DMS 273 (cell line): ENCODE results near the gene MAN2B2.
"Not testable (repeated sequence)": the region's sequence is repeated elsewhere in the genome, so short reads cannot be mapped to it uniquely, and the experiment has no call there.

Experiments
- DNase-seq: peaks from one replicate; lab custom pipeline; 2025; ENCODE audit not compliant: unreplicated experiment; lab: John Stamatoyannopoulos, UW

MAN2B2 gene

GRCh38 chr4:6639137-6639680 lies 64.2 kb downstream of the MAN2B2 start:
- DNase-seq, result no peak

- peak; percentile 96 for DNase-seq
Measured at GRCh38 chr4:6640292-6641163, 65.5 kb downstream of the MAN2B2 start, which contains the start of gene MRFAP1. Gene MRFAP1, plus strand, starts transcription at chr4:6640685. Its CDS starts 178 bp downstream, at chr4:6640863.

GRCh38 chr4:6641164-6641970 lies 66.4 kb downstream of the MAN2B2 start:
- peak; percentile 60 for DNase-seq

- no peak for DNase-seq
Measured at GRCh38 chr4:6641971-6642320, 67.0 kb downstream of the MAN2B2 start.

GRCh38 chr4:6643141-6643847 lies 68.3 kb downstream of the MAN2B2 start:
- no peak for DNase-seq

GRCh38 chr4:6644792-6645530 lies 70.0 kb downstream of the MAN2B2 start:
- peak; percentile 31 for DNase-seq

GRCh38 chr4:6647169-6647568 lies 72.2 kb downstream of the MAN2B2 start:
- no peak for DNase-seq

GRCh38 chr4:6647582-6648230 lies 72.7 kb downstream of the MAN2B2 start:
- no peak for DNase-seq

- no peak for DNase-seq
Measured at GRCh38 chr4:6649216-6649615, 74.2 kb downstream of the MAN2B2 start.

GRCh38 chr4:6654211-6654610 lies 79.2 kb downstream of the MAN2B2 start:
- DNase-seq, result not testable (repeated sequence)

- not testable (repeated sequence) for DNase-seq
Measured at GRCh38 chr4:6655291-6655690, 80.3 kb downstream of the MAN2B2 start.

- DNase-seq, result no peak
Measured at GRCh38 chr4:6655924-6656323, 80.9 kb downstream of the MAN2B2 start.

GRCh38 chr4:6657242-6658208 lies 82.5 kb downstream of the MAN2B2 start:
- DNase-seq, result no peak

- no peak for DNase-seq
Measured at GRCh38 chr4:6658209-6658595, 83.2 kb downstream of the MAN2B2 start.

- DNase-seq, result no peak
Measured at GRCh38 chr4:6658597-6659075, 83.6 kb downstream of the MAN2B2 start.

- no peak for DNase-seq
Measured at GRCh38 chr4:6659897-6660296, 84.9 kb downstream of the MAN2B2 start.

- DNase-seq, result no peak
Measured at GRCh38 chr4:6660430-6660829, 85.4 kb downstream of the MAN2B2 start.

GRCh38 chr4:6662591-6662990 lies 87.6 kb downstream of the MAN2B2 start:
- no peak for DNase-seq
